GM21825 (cell line): Measurements from ENCODE around the gene TMEM11.

Experiments used
- ATAC-seq: cut with Tn5 transposase; IDR thresholded peaks from one replicate; pipeline ENCODE4 v1.9.1; 2021; ENCODE audit warnings: mild to moderate bottlenecking, moderate library complexity; ENCODE audit not compliant: unreplicated experiment

TMEM11 gene

DNA sequence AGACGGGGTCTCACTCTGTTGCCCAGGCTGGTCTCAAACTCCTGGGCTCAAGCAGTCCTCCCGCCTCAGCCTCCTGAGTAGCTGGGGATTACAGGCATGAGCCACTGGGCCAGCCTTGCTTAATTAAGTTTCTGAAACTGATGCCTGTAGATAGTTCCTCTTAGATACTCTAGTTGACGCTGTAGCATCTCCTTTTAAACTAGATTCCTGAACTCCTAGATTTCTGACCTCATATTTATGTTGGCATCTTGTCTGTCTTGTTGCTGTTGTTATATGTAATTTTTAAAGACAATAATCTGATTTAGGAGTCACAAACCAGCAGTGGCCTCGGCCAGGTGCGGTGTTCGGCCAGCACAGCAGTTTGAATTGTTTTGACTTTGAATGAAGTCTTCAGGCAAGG is 49.7 kb downstream of the TMEM11 start:
- ATAC-seq: no peak

DNA sequence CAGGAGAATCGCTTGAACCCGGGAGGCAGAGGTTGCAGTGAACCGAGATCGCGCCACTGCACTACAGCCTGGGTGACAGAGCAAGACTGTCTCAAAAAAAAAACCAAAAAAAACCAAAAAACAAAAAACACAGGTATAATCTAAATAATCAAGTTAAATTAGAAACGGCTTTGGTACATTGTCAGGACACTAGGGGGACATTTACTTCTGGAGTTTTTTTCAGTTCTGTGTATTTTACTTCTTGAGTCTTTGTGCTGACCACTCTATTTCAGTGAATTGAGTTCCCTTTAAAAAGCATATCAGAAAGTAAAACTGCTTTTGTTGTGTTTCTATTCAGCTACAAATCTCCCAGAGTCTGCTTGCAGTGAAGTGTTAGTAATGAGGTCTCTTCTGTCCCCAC is 50.9 kb downstream of the TMEM11 start:
- no peak for ATAC-seq

DNA sequence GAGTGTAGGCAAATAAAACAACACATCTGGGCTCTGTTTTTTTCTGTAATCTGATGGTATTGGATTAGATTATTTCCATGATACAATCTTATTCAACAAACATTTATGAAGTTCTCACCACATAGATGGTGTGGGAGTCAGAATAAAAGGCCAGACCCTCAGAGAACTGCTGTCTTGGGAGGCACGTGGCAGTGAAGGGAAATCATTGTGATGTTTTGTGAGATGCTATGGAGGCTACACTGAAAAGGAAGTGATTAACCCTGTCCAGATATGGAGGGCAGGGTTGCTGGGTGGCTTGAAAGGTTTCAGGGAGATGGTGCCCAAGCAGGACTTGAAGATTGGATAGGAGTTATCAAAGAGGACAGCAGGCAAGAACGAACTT is 51.6 kb downstream of the TMEM11 start:
- no peak for ATAC-seq

DNA sequence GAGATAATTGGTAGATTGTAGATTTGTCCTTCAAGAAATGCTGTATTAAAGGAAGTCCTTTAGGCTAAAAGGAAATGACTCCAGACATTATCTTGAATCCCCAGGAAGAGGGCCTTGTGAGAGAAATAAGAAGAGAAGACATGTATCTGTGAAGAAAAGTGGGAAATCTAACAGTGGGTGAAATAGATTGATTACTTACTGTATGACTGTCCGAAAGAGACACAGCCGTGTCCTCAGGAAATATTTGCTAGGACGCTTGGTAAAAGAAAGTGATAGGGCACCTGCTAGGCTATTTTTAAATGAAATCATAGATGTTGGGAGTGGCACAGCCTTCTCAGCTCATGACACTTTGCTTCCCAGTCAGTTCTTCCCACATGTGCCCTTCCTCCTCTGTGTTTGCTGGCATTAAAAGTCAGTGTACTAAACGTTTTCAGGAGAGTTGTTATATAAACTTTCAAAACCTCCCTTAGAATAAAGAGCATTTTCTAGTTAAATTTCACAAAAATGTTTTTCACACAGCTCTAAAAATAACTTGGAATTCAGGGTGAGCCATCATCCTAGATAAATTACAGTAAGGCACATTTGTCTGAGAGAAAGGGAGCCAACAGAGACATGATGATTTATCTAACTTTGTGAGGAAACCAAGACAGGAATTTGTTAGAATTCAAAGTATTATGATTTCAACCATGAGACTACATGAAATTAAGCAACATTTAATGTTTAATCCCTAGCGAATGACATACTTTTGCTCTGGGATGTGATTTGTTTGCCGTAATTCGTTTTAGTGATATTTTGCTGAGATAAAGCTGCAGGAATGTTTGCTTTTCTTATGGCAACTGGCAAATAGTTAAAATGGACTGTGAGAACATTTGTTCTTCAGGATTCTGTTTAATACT is 52.2 kb downstream of the TMEM11 start:
- ATAC-seq: no peak

DNA sequence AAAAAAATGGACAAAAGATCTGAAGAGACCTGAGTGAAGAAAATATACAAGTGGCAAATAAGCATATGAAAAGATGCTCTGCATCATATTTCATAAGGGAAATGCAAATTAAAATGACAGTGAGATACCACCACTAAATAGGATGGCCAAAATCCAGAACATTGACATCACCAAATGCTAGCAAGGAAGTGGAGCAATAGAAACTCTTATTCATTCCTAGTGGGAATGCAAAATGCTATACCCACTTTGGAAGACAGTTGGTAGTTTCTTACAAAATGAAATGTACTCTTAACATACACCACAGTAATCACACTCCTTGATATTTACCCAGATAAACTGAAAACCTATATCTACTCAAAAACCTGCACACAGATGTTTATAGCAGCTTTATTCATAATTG is 53.6 kb downstream of the TMEM11 start:
- ATAC-seq: no peak

DNA sequence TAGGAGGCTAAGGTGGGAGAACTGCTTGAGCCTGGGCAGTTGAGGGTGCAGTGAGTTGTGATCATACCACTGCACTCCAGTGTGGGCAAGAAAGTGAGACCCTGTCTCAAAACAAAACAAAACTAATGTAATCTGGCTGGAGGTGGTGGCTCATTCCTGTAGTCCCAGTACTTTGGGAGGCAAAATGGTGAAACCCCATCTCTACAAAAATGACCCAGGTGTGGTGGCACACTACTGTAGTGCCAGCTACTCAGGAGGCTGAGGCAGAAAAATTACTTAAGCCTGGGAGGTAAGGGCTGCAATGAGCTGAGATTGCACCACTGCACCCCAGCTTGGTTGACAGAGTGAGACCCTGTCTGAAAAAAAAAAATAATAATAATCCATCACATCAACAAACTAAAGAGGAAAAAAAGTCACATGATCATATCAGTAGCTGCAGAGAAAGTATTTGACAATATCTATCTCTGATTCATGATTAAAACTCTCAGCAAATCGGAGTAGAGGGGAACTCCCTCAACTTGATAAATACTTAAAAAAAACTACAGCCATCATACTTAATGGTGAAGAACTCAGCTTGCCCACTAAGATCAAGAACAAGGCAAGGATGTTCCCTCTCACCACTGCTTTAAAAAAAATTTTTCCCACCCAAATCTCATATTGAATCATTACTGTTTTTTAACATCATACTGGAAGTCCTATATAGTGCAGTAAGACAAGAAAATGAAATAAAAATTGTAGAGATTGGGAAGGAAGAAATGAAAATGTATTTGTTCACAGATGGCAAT is 56.2 kb downstream of the TMEM11 start:
- no peak for ATAC-seq

DNA sequence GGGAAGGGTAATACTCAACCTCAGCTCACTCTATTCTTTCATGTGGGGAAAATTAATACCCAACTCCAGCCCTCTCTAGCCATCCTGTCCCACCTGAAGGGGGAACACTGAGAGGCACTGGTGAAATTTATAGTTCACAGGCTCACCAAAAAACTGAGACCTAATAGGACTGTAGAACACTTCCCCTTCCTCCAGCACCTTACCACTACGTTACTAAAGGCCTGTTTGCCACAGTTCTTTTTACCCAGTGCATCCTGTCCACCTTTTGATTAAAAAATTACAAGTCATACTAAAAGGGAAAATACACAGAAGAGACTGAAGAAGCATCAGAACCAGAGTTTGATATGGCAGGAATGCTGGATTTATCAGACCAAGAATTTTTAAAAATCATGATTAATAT is 61.2 kb downstream of the TMEM11 start:
- no peak for ATAC-seq

DNA sequence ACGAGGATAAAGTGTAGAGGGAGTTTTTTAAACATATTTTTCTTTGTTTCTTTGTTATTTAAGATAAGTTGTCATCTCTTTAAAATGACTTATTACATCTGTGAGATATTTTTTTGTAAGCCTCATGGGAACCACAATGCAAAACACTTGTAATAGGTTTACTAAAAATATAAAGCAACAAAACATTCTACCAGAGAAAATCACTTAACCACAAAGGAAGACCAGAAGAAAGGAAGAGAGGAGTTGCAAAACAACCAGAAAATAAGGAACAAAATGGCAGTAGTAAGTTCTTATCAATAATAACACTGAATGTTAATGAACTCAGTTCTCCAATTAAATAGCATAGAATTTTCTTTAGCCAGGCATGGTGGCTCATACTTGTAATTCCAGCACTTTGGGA is 64.3 kb downstream of the TMEM11 start:
- ATAC-seq: no peak
